K562 (cell line): ENCODE results near the gene SLAIN2. TPM values are rescaled to one million over a fixed set of nuclear protein-coding genes. Genes with fewer than 3 reads are reported as not detected.

Experiments
- CREB1 ChIP-seq, 2 experiments: sonication (generic) in 1 of 2; formaldehyde crosslinking in 1 of 2; IDR thresholded peaks; 2 replicates each; pipeline versions ENCODE4 v1.6.1 to v1.8.0; 2012 to 2022; ENCODE audit warnings: inconsistent platforms in 1 of 2, mild to moderate bottlenecking in 1 of 2, missing genetic modification reagents in 1 of 2, moderate library complexity in 1 of 2
- PTRF ChIP-seq: fragments of 450-650 bp; IDR thresholded peaks from 2 replicates; pipeline ENCODE4 v1.6.1; 2016; ENCODE audit warnings: mild to moderate bottlenecking, missing genetic modification characterization, missing compliant biosample characterization
- STAG1 ChIP-seq: sonication (generic); formaldehyde crosslinking; IDR thresholded peaks from 2 replicates; pipeline ENCODE4 v1.5.0; 2020; ENCODE audit warnings: missing genetic modification reagents, borderline replicate concordance
- ZBTB2 ChIP-seq: fragments of 450-650 bp; IDR thresholded peaks from 2 replicates; pipeline ENCODE4 v1.6.1; 2016; ENCODE audit warnings: antibody characterized with exemption
- ZBTB33 ChIP-seq: sonication (generic); formaldehyde crosslinking; IDR thresholded peaks from 2 replicates; pipeline ENCODE4 v1.8.1; 2023; ENCODE audit warnings: mild to moderate bottlenecking, missing genetic modification reagents
- ZNF232 ChIP-seq: sonication (generic); formaldehyde crosslinking; IDR thresholded peaks from 2 replicates; pipeline ENCODE4 v1.8.0; 2022; ENCODE audit warnings: mild to moderate bottlenecking, missing genetic modification reagents
- ZNF24 ChIP-seq: fragments of 450-650 bp; IDR thresholded peaks from 2 replicates; pipeline ENCODE4 v1.6.1; 2016
- ZNF740 ChIP-seq, 3 experiments: fragments of 200-800 bp in 1 of 3; sonication (Bioruptor generic) in 1 of 3; sonication (generic) in 1 of 3; formaldehyde crosslinking in 1 of 3; IDR thresholded peaks; 2 replicates each; pipeline versions ENCODE4 v1.6.1 to v1.8.0; 2016 to 2022; ENCODE audit warnings: mild to moderate bottlenecking in 2 of 3, missing compliant biosample characterization in 2 of 3, missing genetic modification characterization in 2 of 3, missing genetic modification reagents in 1 of 3
- polyA plus RNA-seq, 8 experiments: library from polyadenylated mRNA; depleted of rRNA in 4 of 8; stranded (reverse) in 5 of 8; unstranded in 3 of 8; fragments of >200 nt; fragmentation: Nextera tagmentation in 2 of 8; fragmentation: Illumina TruSeq in 1 of 8; extraction: Ambion mirVana in 2 of 8; extraction: Trizol in 1 of 8; gene quantifications; 2 replicates each; pipeline versions ENCODE4 v1.2.1 to v1.2.3, GENCODE V29; 2011 to 2014; ENCODE audit warnings: inconsistent platforms in 1 of 8, missing spikeins in 1 of 8
- total RNA-seq, 7 experiments: library from RNA; depleted of rRNA in 6 of 7; stranded (reverse); fragments of >200 nt in 6 of 7; fragmentation: Illumina TruSeq in 2 of 7; extraction: Trizol in 2 of 7; gene quantifications; 2 replicates each; pipeline versions ENCODE4 v1.2.1 to v1.2.3, GENCODE V29; 2011 to 2021; ENCODE audit warnings: low replicate concordance in 1 of 7
- TF ChIP-seq, protein P1 (sequence below), 2 experiments: fragments of 450-650 bp in 1 of 2; sonication (generic) in 1 of 2; formaldehyde crosslinking in 1 of 2; IDR thresholded peaks; 2 replicates each; pipeline versions ENCODE4 v1.7.1 to v1.9.0; 2016 to 2022; ENCODE audit warnings: inconsistent platforms in 1 of 2, mild to moderate bottlenecking in 1 of 2, missing genetic modification reagents in 1 of 2

Gene SLAIN2
- total and polyA plus RNA-seq, 9 of the 15 experiments (the other 6 are each of a cell fraction or from before 2014, with no cell fraction given), result 3.5 to 116 (median 35.0) TPM

DNA sequence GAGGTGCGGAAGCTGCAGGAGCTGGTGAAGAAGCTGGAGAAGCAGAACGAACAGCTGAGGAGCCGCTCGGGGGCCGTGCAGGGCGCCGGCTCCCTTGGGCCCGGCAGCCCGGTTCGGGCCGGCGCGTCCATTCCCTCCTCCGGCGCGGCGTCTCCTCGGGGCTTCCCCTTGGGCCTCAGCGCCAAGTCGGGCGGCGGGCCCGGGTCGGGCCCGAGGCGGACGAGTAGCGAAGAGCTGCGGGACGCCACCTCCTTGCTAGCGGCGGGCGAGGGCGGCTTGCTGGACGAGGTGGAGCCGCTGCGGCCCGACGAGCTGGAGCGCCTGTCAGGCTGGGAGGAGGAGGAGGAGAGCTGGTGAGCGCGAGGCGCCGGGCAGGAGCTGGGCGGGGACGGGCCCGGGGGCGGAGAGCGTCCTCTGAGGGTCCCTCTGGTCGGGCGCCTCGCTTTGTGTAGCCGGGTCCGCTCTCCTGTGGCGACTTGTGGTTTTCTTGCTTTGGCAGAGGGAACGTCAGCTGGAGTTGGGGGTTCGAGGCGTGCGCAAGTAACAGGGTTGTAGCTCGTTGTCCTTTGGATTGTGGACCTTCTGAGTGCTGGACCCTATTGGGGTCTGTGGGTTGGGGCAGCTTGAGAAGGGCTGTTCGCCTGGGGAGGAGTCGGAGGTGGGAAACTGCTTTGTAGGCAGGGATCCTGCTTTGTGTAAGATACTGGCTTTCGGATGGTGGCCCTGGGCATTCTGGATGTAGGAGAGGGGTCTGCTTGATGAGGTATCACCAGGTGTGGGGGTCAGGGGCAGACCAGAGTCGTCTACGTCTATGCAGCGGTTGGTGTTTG lies 662 bp downstream of the SLAIN2 start (continued):
- TF ChIP-seq, protein P1, sequence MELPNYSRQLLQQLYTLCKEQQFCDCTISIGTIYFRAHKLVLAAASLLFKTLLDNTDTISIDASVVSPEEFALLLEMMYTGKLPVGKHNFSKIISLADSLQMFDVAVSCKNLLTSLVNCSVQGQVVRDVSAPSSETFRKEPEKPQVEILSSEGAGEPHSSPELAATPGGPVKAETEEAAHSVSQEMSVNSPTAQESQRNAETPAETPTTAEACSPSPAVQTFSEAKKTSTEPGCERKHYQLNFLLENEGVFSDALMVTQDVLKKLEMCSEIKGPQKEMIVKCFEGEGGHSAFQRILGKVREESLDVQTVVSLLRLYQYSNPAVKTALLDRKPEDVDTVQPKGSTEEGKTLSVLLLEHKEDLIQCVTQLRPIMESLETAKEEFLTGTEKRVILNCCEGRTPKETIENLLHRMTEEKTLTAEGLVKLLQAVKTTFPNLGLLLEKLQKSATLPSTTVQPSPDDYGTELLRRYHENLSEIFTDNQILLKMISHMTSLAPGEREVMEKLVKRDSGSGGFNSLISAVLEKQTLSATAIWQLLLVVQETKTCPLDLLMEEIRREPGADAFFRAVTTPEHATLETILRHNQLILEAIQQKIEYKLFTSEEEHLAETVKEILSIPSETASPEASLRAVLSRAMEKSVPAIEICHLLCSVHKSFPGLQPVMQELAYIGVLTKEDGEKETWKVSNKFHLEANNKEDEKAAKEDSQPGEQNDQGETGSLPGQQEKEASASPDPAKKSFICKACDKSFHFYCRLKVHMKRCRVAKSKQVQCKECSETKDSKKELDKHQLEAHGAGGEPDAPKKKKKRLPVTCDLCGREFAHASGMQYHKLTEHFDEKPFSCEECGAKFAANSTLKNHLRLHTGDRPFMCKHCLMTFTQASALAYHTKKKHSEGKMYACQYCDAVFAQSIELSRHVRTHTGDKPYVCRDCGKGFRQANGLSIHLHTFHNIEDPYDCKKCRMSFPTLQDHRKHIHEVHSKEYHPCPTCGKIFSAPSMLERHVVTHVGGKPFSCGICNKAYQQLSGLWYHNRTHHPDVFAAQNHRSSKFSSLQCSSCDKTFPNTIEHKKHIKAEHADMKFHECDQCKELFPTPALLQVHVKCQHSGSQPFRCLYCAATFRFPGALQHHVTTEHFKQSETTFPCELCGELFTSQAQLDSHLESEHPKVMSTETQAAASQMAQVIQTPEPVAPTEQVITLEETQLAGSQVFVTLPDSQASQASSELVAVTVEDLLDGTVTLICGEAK (IDR thresholded peaks at IDR 0.05), result peak; percentile 18; the same call in 1 of the 2 replicates
- TF ChIP-seq, protein P1 (CRISPR knock-in tag; IDR thresholded peaks at IDR 0.05), result no peak
- TF ChIP-seq STAG1 (CRISPR knock-in tag) (no peak), ZNF24 (no peak; the same call in 1 of the 2 replicates), CREB1 (IDR thresholded peaks at IDR 0.05) (no peak), CREB1 (CRISPR knock-in tag; IDR thresholded peaks at IDR 0.05) (no peak), ZNF232 (0 out of 2 replicates have a peak, but pooled peaks have one; percentile 27), ZBTB33 (CRISPR knock-in tag) (no peak), ZNF740 (CRISPR knock-in tag; IDR thresholded peaks at IDR 0.05) (peak; percentile 33; the same call in 1 of the 2 replicates), ZNF740 (tag; IDR thresholded peaks at IDR 0.05) (no peak), ZBTB2 (0 out of 2 replicates have a peak, but pooled peaks have one; percentile 40), PTRF (no peak)
